CD8-positive, alpha-beta memory T cell (primary cell): ENCODE data around the gene LCE2C. TPM values are rescaled to one million over a fixed set of nuclear protein-coding genes. Genes with fewer than 3 reads are reported as not detected.
"Not testable (repeated sequence)": the region's sequence is repeated elsewhere in the genome, so short reads cannot be mapped to it uniquely, and the experiment has no call there.

Source experiments
- CTCF ChIA-PET: fragments of 350-600 bp; sonication (Branson Sonifier 250); formaldehyde crosslinking; loops from one replicate; lab custom pipeline; 2021; ENCODE audit warnings: antibody characterized with exemption; lab: Charles Lee
- POLR2A ChIA-PET: fragments of 350-600 bp; sonication (Branson Sonifier 250); formaldehyde crosslinking; loops from one replicate; lab custom pipeline; 2021; ENCODE audit warnings: antibody characterized with exemption; lab: Charles Lee
- DNase-seq, 5 donors: peaks; one replicate each; pipeline versions ENCODE4 v3.0.0 to v3.0.0-alpha.2; 2020 to 2022; ENCODE audit warnings: mixed read lengths in 1 of 5
- H3K27ac ChIP-seq: one replicate; pipeline ENCODE4 v1.7.0; 2013; ENCODE audit warnings: low read depth, mild to moderate bottlenecking, low read length, moderate library complexity
- H3K27me3 ChIP-seq: 2 replicates; pipeline ENCODE4 v1.7.0; 2013; ENCODE audit warnings: low read length, mild to moderate bottlenecking; ENCODE audit not compliant: insufficient read depth, poor library complexity, severe bottlenecking
- H3K36me3 ChIP-seq: 2 replicates; pipeline ENCODE4 v1.7.0; 2013; ENCODE audit warnings: mild to moderate bottlenecking, low read length, moderate library complexity; ENCODE audit not compliant: insufficient read depth
- H3K4me1 ChIP-seq: 2 replicates; pipeline ENCODE4 v1.7.0; 2013; ENCODE audit warnings: mild to moderate bottlenecking, low read length, moderate library complexity; ENCODE audit not compliant: insufficient read depth
- H3K4me3 ChIP-seq: 2 replicates; pipeline ENCODE4 v1.7.0; 2013; ENCODE audit warnings: mild to moderate bottlenecking, low read length
- H3K9me3 ChIP-seq: 2 replicates; pipeline ENCODE4 v1.7.0; 2013; ENCODE audit warnings: mild to moderate bottlenecking, low read length
- H3K27ac Mint-ChIP-seq, 8 donors: one replicate each; pipeline ENCODE4 v1.8.0; 2020 to 2021; ENCODE audit warnings: mixed read lengths in 8 of 8, mild to moderate bottlenecking in 6 of 8, inconsistent platforms in 3 of 8, moderate library complexity in 3 of 8
- H3K27me3 Mint-ChIP-seq, 2 donors: one replicate each; pipeline ENCODE4 v1.8.0; 2020 to 2021; ENCODE audit warnings: mixed read lengths in 2 of 2, mild to moderate bottlenecking in 1 of 2, moderate library complexity in 1 of 2
- H3K36me3 Mint-ChIP-seq, 3 donors: one replicate each; pipeline ENCODE4 v1.8.0; 2020 to 2021; ENCODE audit warnings: mixed read lengths in 3 of 3, inconsistent platforms in 1 of 3, mild to moderate bottlenecking in 1 of 3
- H3K4me1 Mint-ChIP-seq, 3 donors: one replicate each; pipeline ENCODE4 v1.8.0; 2020 to 2021; ENCODE audit warnings: mixed read lengths in 3 of 3, inconsistent platforms in 1 of 3, mild to moderate bottlenecking in 1 of 3
- H3K4me3 Mint-ChIP-seq, 7 donors: one replicate each; pipeline ENCODE4 v1.8.0; 2020 to 2021; ENCODE audit warnings: mixed read lengths in 7 of 7, mild to moderate bottlenecking in 6 of 7, moderate library complexity in 4 of 7, inconsistent platforms in 2 of 7
- H3K9me3 Mint-ChIP-seq, 5 donors: one replicate each; pipeline ENCODE4 v1.8.0; 2020 to 2022; ENCODE audit warnings: mixed read lengths in 5 of 5, mild to moderate bottlenecking in 3 of 5, moderate library complexity in 2 of 5, inconsistent platforms in 1 of 5
- polyA plus RNA-seq: library from polyadenylated mRNA; unstranded; fragments of 300-500 nt; fragmentation: Illumina TruSeq; gene quantifications from one replicate; pipeline ENCODE4 v1.2.3, GENCODE V29; 2021
- total RNA-seq, 2 experiments: library from RNA; stranded (reverse); gene quantifications; one replicate each; pipeline ENCODE4 v1.2.3, GENCODE V29; 2021

The LCE2C gene
- total and polyA plus RNA-seq, 3 experiments from 2014 or later: not detected

DNA sequence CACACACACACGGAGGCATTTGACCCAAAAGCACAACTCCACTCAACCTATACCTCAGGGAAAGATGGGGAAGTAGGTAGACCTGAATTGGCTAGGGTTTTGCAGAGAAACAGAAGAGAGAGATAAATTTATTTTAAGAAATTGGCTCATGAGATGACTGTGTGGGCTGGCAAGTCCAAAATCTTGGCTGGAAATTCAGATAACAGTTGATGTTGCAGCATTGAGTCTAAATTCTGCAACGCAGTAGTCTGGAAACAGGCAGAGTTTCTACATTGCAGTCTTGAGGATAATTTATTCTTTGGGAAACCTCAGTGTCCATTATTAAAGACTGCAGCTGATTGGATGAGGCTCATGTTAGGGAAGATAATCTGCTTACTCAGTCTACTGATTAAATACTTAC lies 6.5 kb downstream of the LCE2C start:
- Histone ChIP-seq H3K4me1 (no peaks in the 10 kb centered on the region), H3K27me3 (peaks cover 3% of the 10 kb centered on the region), H3K9me3 (no peaks in the 10 kb centered on the region), H3K27ac (no peak overlapping the region), H3K4me3 (no peak overlapping the region), H3K36me3 (no peaks in the 10 kb centered on the region)
- Mint-ChIP-seq H3K4me3 (no peak overlapping the region), H3K4me1 (no peaks in the 10 kb centered on the region), H3K27ac (no peak overlapping the region), H3K27me3 (peaks cover 21 to 44% of the 10 kb centered on the region in 2 donors), H3K36me3 (no peaks in the 10 kb centered on the region), H3K9me3 (no peaks in the 10 kb centered on the region)
- CTCF ChIA-PET: no interaction called here
- POLR2A ChIA-PET: no interaction called here
- no peak for DNase-seq

GRCh38 chr1:152683846-152684245 lies 8.8 kb downstream of the LCE2C start:
- no peak overlapping the region for H3K27ac Mint-ChIP-seq
- Histone ChIP-seq H3K36me3 (no peaks in the 10 kb centered on the region), H3K27ac (no peak overlapping the region), H3K9me3 (no peaks in the 10 kb centered on the region), H3K4me1 (no peaks in the 10 kb centered on the region), H3K4me3 (no peak overlapping the region), H3K27me3 (peaks cover 3% of the 10 kb centered on the region)
- CTCF ChIA-PET: no interaction called here
- POLR2A ChIA-PET: no interaction called here
- no peak for DNase-seq
- H3K4me3 Mint-ChIP-seq: no peak overlapping the region
- no peaks in the 10 kb centered on the region for H3K4me1 Mint-ChIP-seq
- H3K27me3 Mint-ChIP-seq: peaks cover 21 to 36% of the 10 kb centered on the region in 2 donors
- no peaks in the 10 kb centered on the region for H3K9me3 Mint-ChIP-seq
- H3K36me3 Mint-ChIP-seq: no peaks in the 10 kb centered on the region

GRCh38 chr1:152685823-152686222 lies 10.7 kb downstream of the LCE2C start, which contains the start of gene LCE2B:
TSS of gene LCE2B (plus strand) at chr1:152686123. CDS start at chr1:152686844, 721 bp downstream.
- H3K36me3 ChIP-seq, H3K36me3 Mint-ChIP-seq, H3K4me1 Mint-ChIP-seq, H3K27me3 ChIP-seq, H3K4me3 ChIP-seq, H3K4me1 ChIP-seq, H3K9me3 ChIP-seq, H3K27ac ChIP-seq, H3K27ac Mint-ChIP-seq, H3K4me3 Mint-ChIP-seq, POLR2A ChIA-PET, DNase-seq, H3K9me3 Mint-ChIP-seq, CTCF ChIA-PET: not testable (repeated sequence)
- peaks cover 20 to 44% of the 10 kb centered on the region in 2 donors for H3K27me3 Mint-ChIP-seq

GRCh38 chr1:152697701-152698600 lies 22.9 kb downstream of the LCE2C start, which contains the start of gene LCE2A:
TSS of gene LCE2A (plus strand) at chr1:152698345. CDS start at chr1:152698902, 557 bp downstream.
- Mint-ChIP-seq H3K36me3 (no peaks in the 10 kb centered on the region), H3K27me3 (peaks cover 3 to 8% of the 10 kb centered on the region in 2 donors), H3K9me3 (peaks cover 0 to 4% (median 0%) of the 10 kb centered on the region in 5 donors), H3K4me1 (no peaks in the 10 kb centered on the region), H3K27ac (no peak within 1 kb of the TSS), H3K4me3 (no peak within 1 kb of the TSS)
- no peak for DNase-seq
- Histone ChIP-seq H3K27ac (no peak within 1 kb of the TSS), H3K4me3 (no peak within 1 kb of the TSS), H3K9me3 (no peaks in the 10 kb centered on the region), H3K4me1 (no peaks in the 10 kb centered on the region), H3K36me3 (no peaks in the 10 kb centered on the region), H3K27me3 (no peaks in the 10 kb centered on the region)
- CTCF ChIA-PET: no interaction called here
- POLR2A ChIA-PET: no interaction called here

DNA sequence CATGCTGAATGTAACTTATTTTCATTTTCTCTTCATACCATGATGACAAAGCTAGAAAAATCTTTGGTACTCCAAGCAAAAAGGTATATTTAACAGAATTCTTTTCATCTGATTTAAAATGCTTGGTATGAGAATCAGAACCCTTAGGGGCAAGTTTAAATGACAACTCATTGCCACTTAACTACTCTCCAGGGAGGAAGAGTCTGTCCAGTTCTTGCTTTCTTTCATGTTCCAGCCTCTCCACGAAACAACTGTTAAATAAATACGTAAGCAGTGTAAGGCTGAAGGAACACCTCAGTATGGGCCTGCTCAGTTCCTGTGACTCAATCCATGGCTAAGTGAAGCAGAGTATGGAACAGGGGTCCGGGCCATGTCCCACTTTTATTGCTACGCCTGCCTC lies 24.7 kb downstream of the LCE2C start:
- H3K27me3 Mint-ChIP-seq: peaks cover 6 to 7% of the 10 kb centered on the region in 2 donors
- H3K4me3 Mint-ChIP-seq: no peak overlapping the region
- no peak for DNase-seq
- Histone ChIP-seq H3K9me3 (no peaks in the 10 kb centered on the region), H3K4me1 (no peaks in the 10 kb centered on the region), H3K27ac (no peak overlapping the region), H3K27me3 (no peaks in the 10 kb centered on the region), H3K36me3 (no peaks in the 10 kb centered on the region), H3K4me3 (no peak overlapping the region)
- H3K9me3 Mint-ChIP-seq: peaks cover 0 to 4% (median 0%) of the 10 kb centered on the region in 5 donors
- peaks cover 0 to 2% (median 0%) of the 10 kb centered on the region in 3 donors for H3K36me3 Mint-ChIP-seq
- H3K4me1 Mint-ChIP-seq: no peaks in the 10 kb centered on the region
- ChIA-PET CTCF (no interaction called here), POLR2A (no interaction called here)
- no peak overlapping the region for H3K27ac Mint-ChIP-seq

DNA sequence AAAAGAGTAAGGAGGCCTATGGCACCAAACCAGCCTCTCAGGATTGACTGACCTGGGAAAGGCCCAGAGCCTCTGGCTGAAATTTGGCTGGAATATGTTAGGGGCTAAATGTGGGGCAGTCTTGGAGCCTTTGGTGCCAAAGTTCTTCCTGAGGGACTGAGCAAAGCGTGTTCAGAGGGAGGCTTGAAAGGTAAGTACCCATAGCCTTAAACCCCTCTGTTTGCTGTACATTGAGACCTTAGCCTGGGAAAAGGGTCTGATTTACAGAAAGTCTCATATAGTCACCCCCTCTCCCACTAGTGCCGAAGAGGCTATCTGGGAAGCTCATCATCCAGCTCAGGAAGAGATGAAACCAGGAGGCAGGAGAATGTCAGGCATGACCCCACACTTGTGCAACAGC lies 32.8 kb downstream of the LCE2C start, which contains the start of gene LCE4A:
LCE4A (plus strand) TSS at position 301 of the 400 bp plus-strand sequence. CDS start 916 bp downstream, outside the sequence.
- Histone ChIP-seq H3K4me1 (no peaks in the 10 kb centered on the region), H3K27ac (no peak within 1 kb of the TSS), H3K36me3 (no peaks in the 10 kb centered on the region), H3K4me3 (no peak within 1 kb of the TSS), H3K27me3 (no peaks in the 10 kb centered on the region), H3K9me3 (no peaks in the 10 kb centered on the region)
- Mint-ChIP-seq H3K9me3 (peaks cover 0 to 4% (median 2%) of the 10 kb centered on the region in 5 donors), H3K4me1 (no peaks in the 10 kb centered on the region), H3K4me3 (no peak within 1 kb of the TSS), H3K27me3 (peaks cover 10 to 45% of the 10 kb centered on the region in 2 donors), H3K36me3 (peaks cover 0 to 2% (median 0%) of the 10 kb centered on the region in 3 donors), H3K27ac (no peak within 1 kb of the TSS)
- CTCF ChIA-PET: no interaction called here
- POLR2A ChIA-PET: no interaction called here
- DNase-seq: no peak

- H3K9me3 ChIP-seq: no peaks in the 10 kb centered on the region
- no peaks in the 10 kb centered on the region for H3K4me1 ChIP-seq
- no peak for DNase-seq
- ChIA-PET POLR2A (no interaction called here), CTCF (no interaction called here)
- Mint-ChIP-seq H3K4me3 (no peak overlapping the region), H3K9me3 (no peaks in the 10 kb centered on the region), H3K36me3 (no peaks in the 10 kb centered on the region), H3K4me1 (no peaks in the 10 kb centered on the region), H3K27me3 (peaks cover 8 to 10% of the 10 kb centered on the region in 2 donors), H3K27ac (no peak overlapping the region)
- no peaks in the 10 kb centered on the region for H3K27me3 ChIP-seq
- no peaks in the 10 kb centered on the region for H3K36me3 ChIP-seq
- no peak overlapping the region for H3K27ac ChIP-seq
- no peak overlapping the region for H3K4me3 ChIP-seq
Observed at GRCh38 chr1:152718238-152718637, 43.2 kb downstream of the LCE2C start.

DNA sequence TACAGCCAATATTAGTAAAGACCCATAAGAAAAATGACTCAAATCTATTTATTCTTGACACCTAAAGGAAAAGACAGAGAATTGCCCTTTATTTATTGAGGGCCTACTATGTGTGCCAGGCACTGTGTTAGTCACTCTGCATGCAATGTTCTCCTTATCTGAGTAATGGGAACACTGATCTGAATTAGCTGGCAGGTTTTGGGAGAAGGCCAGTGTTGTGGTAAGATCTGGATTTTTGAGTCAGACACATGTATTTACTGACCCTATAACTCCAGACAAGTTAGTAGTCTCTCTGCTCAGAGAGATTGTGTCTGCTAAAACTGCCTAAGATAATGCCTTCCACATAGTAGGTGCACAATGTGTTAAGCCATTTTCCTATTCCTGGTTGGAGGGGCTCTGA lies 50.2 kb downstream of the LCE2C start:
- no peak overlapping the region for H3K4me3 ChIP-seq
- no peak for DNase-seq
- Mint-ChIP-seq H3K27me3 (peaks cover 3 to 4% of the 10 kb centered on the region in 2 donors), H3K9me3 (no peaks in the 10 kb centered on the region), H3K36me3 (no peaks in the 10 kb centered on the region), H3K4me1 (no peaks in the 10 kb centered on the region), H3K27ac (no peak overlapping the region), H3K4me3 (no peak overlapping the region)
- H3K27ac ChIP-seq: no peak overlapping the region
- H3K4me1 ChIP-seq: no peaks in the 10 kb centered on the region
- no peaks in the 10 kb centered on the region for H3K36me3 ChIP-seq
- ChIA-PET POLR2A (no interaction called here), CTCF (no interaction called here)
- H3K9me3 ChIP-seq: no peaks in the 10 kb centered on the region
- no peaks in the 10 kb centered on the region for H3K27me3 ChIP-seq
